Activated CD8-positive, alpha-beta memory T cell treated with anti-CD3 and anti-CD28 coated beads, Interleukin-2, amount 50 U/mL, for 24 hours (primary cell): ENCODE measurements around the gene PROS1.
"Not testable (repeated sequence)": the region's sequence is repeated elsewhere in the genome, so short reads cannot be mapped to it uniquely, and the experiment has no call there.

ENCODE experiments used
- DNase-seq: peaks from one replicate; pipeline ENCODE4 v3.0.0-alpha.2; 2020; ENCODE audit errors: extremely low read depth

The PROS1 gene

GRCh38 chr3:93969997-93970396 is 3.7 kb downstream of the PROS1 start:
- no peak for DNase-seq

- no peak for DNase-seq
Measured at GRCh38 chr3:93969443-93969842, 4.3 kb downstream of the PROS1 start.

GRCh38 chr3:93965106-93965505 is 8.6 kb downstream of the PROS1 start:
- not testable (repeated sequence) for DNase-seq

- no peak for DNase-seq
Measured at GRCh38 chr3:93962798-93963197, 10.9 kb downstream of the PROS1 start.

GRCh38 chr3:93961489-93961888 is 12.2 kb downstream of the PROS1 start:
- DNase-seq, result no peak

GRCh38 chr3:93961026-93961425 is 12.7 kb downstream of the PROS1 start:
- no peak for DNase-seq

GRCh38 chr3:93949958-93950357 is 23.7 kb downstream of the PROS1 start:
- not testable (repeated sequence) for DNase-seq

- not testable (repeated sequence) for DNase-seq
Measured at GRCh38 chr3:93937485-93937884, 36.2 kb downstream of the PROS1 start.

- DNase-seq, result no peak
Measured at GRCh38 chr3:93936549-93936948, 37.1 kb downstream of the PROS1 start.

GRCh38 chr3:93934366-93935046 is 39.2 kb downstream of the PROS1 start:
- DNase-seq, result no peak

- DNase-seq, result no peak
Measured at GRCh38 chr3:93931597-93932229, 42.0 kb downstream of the PROS1 start.

GRCh38 chr3:93930041-93930440 is 43.7 kb downstream of the PROS1 start:
- DNase-seq, result no peak

GRCh38 chr3:93926789-93927188 is 46.9 kb downstream of the PROS1 start:
- no peak for DNase-seq

GRCh38 chr3:93924491-93924890 is 49.2 kb downstream of the PROS1 start:
- DNase-seq, result no peak

- no peak for DNase-seq
Measured at GRCh38 chr3:93923006-93923405, 50.7 kb downstream of the PROS1 start.

- DNase-seq, result not testable (repeated sequence)
Measured at GRCh38 chr3:93917546-93918029, 56.1 kb downstream of the PROS1 start.

GRCh38 chr3:93913623-93914022 is 60.1 kb downstream of the PROS1 start:
- not testable (repeated sequence) for DNase-seq

- DNase-seq, result no peak
Measured at GRCh38 chr3:93911206-93911605, 62.5 kb downstream of the PROS1 start.

GRCh38 chr3:93910097-93910496 is 63.6 kb downstream of the PROS1 start:
- DNase-seq, result no peak

- DNase-seq, result no peak
Measured at GRCh38 chr3:93907132-93907531, 66.6 kb downstream of the PROS1 start.

GRCh38 chr3:93906245-93906644 is 67.5 kb downstream of the PROS1 start:
- no peak for DNase-seq

- DNase-seq, result no peak
Measured at GRCh38 chr3:93904568-93904967, 69.1 kb downstream of the PROS1 start.

- DNase-seq, result not testable (repeated sequence)
Measured at GRCh38 chr3:93878250-93879017, 95.3 kb downstream of the PROS1 start.
